H1 (cell line): ENCODE measurements around the gene VMA21. TPM values are rescaled to one million over a fixed set of nuclear protein-coding genes. Genes with fewer than 3 reads are reported as not detected.

ENCODE experiments used
- CTCF ChIA-PET: fragments of 300-600 bp; sonication (Branson Sonifier 250); formaldehyde crosslinking; loops from one replicate; lab custom pipeline; 2021; ENCODE audit not compliant: partially characterized antibody; lab: Charles Lee
- POLR2A ChIA-PET: fragments of 300-600 bp; sonication (Branson Sonifier 250); formaldehyde crosslinking; loops from one replicate; lab custom pipeline; 2021; ENCODE audit warnings: inconsistent platforms; ENCODE audit not compliant: partially characterized antibody; lab: Charles Lee
- DNase-seq, 2 experiments: peaks; one replicate each; pipeline versions ENCODE4 v3.0.0 to v3.0.0-alpha.2; 2010 to 2022; ENCODE audit warnings: low spot score in 2 of 2, low read depth in 1 of 2, mixed read lengths in 1 of 2
- FAIRE-seq: peaks from 2 replicates; lab custom pipeline; 2011; peaks lifted over from hg19 to GRCh38; lab: Jason Lieb, UNC
- H2AFZ ChIP-seq: 2 replicates; pipeline ENCODE4 v1.8.1; 2012; ENCODE audit warnings: low read length, inconsistent platforms
- H2AK5ac ChIP-seq: 2 replicates; pipeline ENCODE4 v1.6.1; 2013; ENCODE audit warnings: low read depth, low read length
- H2BK120ac ChIP-seq: replicated peaks from 2 replicates; pipeline ENCODE3; 2013; ENCODE audit warnings: low read depth, low read length, inconsistent platforms
- H2BK12ac ChIP-seq: 2 replicates; pipeline ENCODE4 v1.6.1; 2013; ENCODE audit warnings: low read depth, low read length
- H2BK15ac ChIP-seq: 2 replicates; pipeline ENCODE4 v1.6.1; 2013; ENCODE audit warnings: low read length
- H2BK20ac ChIP-seq: 2 replicates; pipeline ENCODE4 v1.6.1; 2013; ENCODE audit warnings: low read length
- H2BK5ac ChIP-seq: 2 replicates; pipeline ENCODE4 v1.6.1; 2013; ENCODE audit warnings: low read depth, low read length
- H3K14ac ChIP-seq: 2 replicates; pipeline ENCODE4 v1.6.1; 2013; ENCODE audit warnings: inconsistent platforms; ENCODE audit not compliant: insufficient read length
- H3K18ac ChIP-seq: 2 replicates; pipeline ENCODE4 v1.6.1; 2013; ENCODE audit warnings: low read length; ENCODE audit errors: extremely low read depth
- H3K23ac ChIP-seq: 2 replicates; pipeline ENCODE4 v1.6.1; 2013; ENCODE audit warnings: inconsistent platforms; ENCODE audit not compliant: insufficient read length
- H3K23me2 ChIP-seq: 2 replicates; pipeline ENCODE4 v1.6.1; 2013; ENCODE audit warnings: low read depth, low read length
- H3K27ac ChIP-seq: 2 replicates; pipeline ENCODE4 v1.6.1; 2011; ENCODE audit warnings: low read depth, low read length, inconsistent platforms
- H3K27me3 ChIP-seq, 4 experiments: replicated peaks in 1 of 4; 1 replicate in 1 of 4; 2 replicates in 3 of 4; pipeline versions ENCODE4 v1.6.1 to v1.8.1; 2011 to 2013; ENCODE audit warnings: low read length in 3 of 4, mild to moderate bottlenecking in 3 of 4, inconsistent platforms in 2 of 4, mixed read lengths in 2 of 4, moderate library complexity in 1 of 4; ENCODE audit not compliant: control insufficient read depth in 3 of 4, insufficient read depth in 3 of 4; ENCODE audit errors: extremely low read depth in 1 of 4
- H3K36me3 ChIP-seq, 4 experiments: 2 replicates each; pipeline versions ENCODE4 v1.6.1 to v1.8.1; 2011 to 2013; ENCODE audit warnings: mild to moderate bottlenecking in 4 of 4, low read length in 3 of 4, moderate library complexity in 2 of 4, control low read depth in 1 of 4, inconsistent platforms in 1 of 4; ENCODE audit not compliant: insufficient read depth in 4 of 4, control insufficient read depth in 2 of 4
- H3K4ac ChIP-seq: replicated peaks from 2 replicates; pipeline ENCODE3; 2013; ENCODE audit warnings: low read length, low read depth, mixed read lengths, inconsistent platforms; ENCODE audit not compliant: insufficient read length
- H3K4me1 ChIP-seq, 4 experiments: replicated peaks in 1 of 4; 1 replicate in 1 of 4; 2 replicates in 3 of 4; pipeline versions ENCODE4 v1.6.1 to v1.8.1; 2011 to 2013; ENCODE audit warnings: low read length in 3 of 4, inconsistent platforms in 2 of 4, mixed read lengths in 1 of 4; ENCODE audit not compliant: insufficient read depth in 4 of 4, control insufficient read depth in 3 of 4
- H3K4me2 ChIP-seq, 2 experiments: 2 replicates each; pipeline versions ENCODE4 v1.6.1 to v1.8.1; 2011 to 2013; ENCODE audit warnings: low read depth in 2 of 2, low read length in 2 of 2, control low read depth in 1 of 2, inconsistent platforms in 1 of 2, mild to moderate bottlenecking in 1 of 2; ENCODE audit not compliant: insufficient read depth in 1 of 2
- H3K4me3 ChIP-seq, 4 experiments: fragments of 200-600, 300-600 bp in 1 of 4; sonication (generic), shearing (Covaris generic), sonication (Bioruptor Twin) in 1 of 4; 2 replicates each; pipeline versions ENCODE4 v1.5.1 to v1.8.1; 2011 to 2016; ENCODE audit warnings: low read length in 4 of 4, low read depth in 3 of 4, control low read depth in 2 of 4, inconsistent platforms in 2 of 4, mild to moderate bottlenecking in 2 of 4, mixed read lengths in 1 of 4, moderate library complexity in 1 of 4; ENCODE audit not compliant: insufficient read depth in 2 of 4; ENCODE audit errors: extremely low read depth in 1 of 4
- H3K56ac ChIP-seq: replicated peaks from 2 replicates; pipeline ENCODE3; 2013; ENCODE audit warnings: low read depth, mild to moderate bottlenecking, mixed read lengths, low read length, inconsistent platforms; ENCODE audit not compliant: insufficient read length
- H3K79me1 ChIP-seq: 2 replicates; pipeline ENCODE4 v1.6.1; 2013; ENCODE audit warnings: low read depth, low read length, control low read depth
- H3K79me2 ChIP-seq, 2 experiments: 2 replicates each; pipeline versions ENCODE4 v1.6.1 to v1.8.1; 2012 to 2013; ENCODE audit warnings: low read length in 2 of 2, mild to moderate bottlenecking in 2 of 2, inconsistent platforms in 1 of 2; ENCODE audit not compliant: insufficient read depth in 2 of 2, control insufficient read depth in 1 of 2
- H3K9ac ChIP-seq, 4 experiments: replicated peaks in 1 of 4; 1 replicate in 1 of 4; 2 replicates in 3 of 4; pipeline versions ENCODE4 v1.6.1 to v1.8.1; 2011 to 2013; ENCODE audit warnings: low read depth in 3 of 4, low read length in 3 of 4, control low read depth in 2 of 4, mild to moderate bottlenecking in 2 of 4, moderate library complexity in 2 of 4, inconsistent platforms in 1 of 4; ENCODE audit errors: extremely low read depth in 1 of 4
- H3K9me3 ChIP-seq, 2 experiments: 2 replicates each; pipeline versions ENCODE4 v1.6.1 to v1.8.1; 2012 to 2013; ENCODE audit warnings: mild to moderate bottlenecking in 2 of 2, moderate library complexity in 2 of 2, control low read depth in 1 of 2, inconsistent platforms in 1 of 2, low read depth in 1 of 2, low read length in 1 of 2, mixed read lengths in 1 of 2; ENCODE audit not compliant: insufficient read depth in 2 of 2
- H4K20me1 ChIP-seq, 2 experiments: replicated peaks in 1 of 2; 2 replicates each; pipeline versions ENCODE3 to v1.8.1; 2011 to 2013; ENCODE audit warnings: inconsistent platforms in 2 of 2, low read length in 2 of 2, mild to moderate bottlenecking in 1 of 2; ENCODE audit not compliant: insufficient read depth in 2 of 2, control insufficient read depth in 1 of 2
- H4K5ac ChIP-seq: 2 replicates; pipeline ENCODE4 v1.6.1; 2013; ENCODE audit warnings: low read length, low read depth, mixed read lengths, inconsistent platforms; ENCODE audit not compliant: insufficient read length
- H4K8ac ChIP-seq: 2 replicates; pipeline ENCODE4 v1.8.0; 2013; ENCODE audit warnings: mild to moderate bottlenecking, moderate library complexity, low read length, inconsistent platforms; ENCODE audit not compliant: insufficient read depth; ENCODE audit errors: extremely low read depth
- H4K91ac ChIP-seq: replicated peaks from 2 replicates; pipeline ENCODE3; 2013; ENCODE audit warnings: low read length, mixed read lengths, inconsistent platforms; ENCODE audit not compliant: insufficient read length
- ATF2 ChIP-seq: IDR thresholded peaks from 2 replicates; pipeline ENCODE4 v1.6.1; 2012; ENCODE audit warnings: low read length, inconsistent platforms
- CBX5 ChIP-seq: fragments of 300-800, 300-1000 bp; sonication (generic); IDR thresholded peaks from 2 replicates; pipeline ENCODE4 v1.7.1; 2016; ENCODE audit warnings: antibody characterized with exemption, low read length, low read depth
- SRF ChIP-seq: IDR thresholded peaks from 2 replicates; pipeline ENCODE4 v1.6.1; 2011; ENCODE audit warnings: mild to moderate bottlenecking, low read depth, low read length, moderate library complexity
- WGBS, 2 experiments: shearing (Covaris generic) in 1 of 2; methylation state at CpG; one replicate each; pipeline versions ENCODE4 v1.1.6 to v1.1.7; 2013 to 2015; ENCODE audit warnings: low lambda C conversion rate in 2 of 2, mixed read lengths in 2 of 2, inconsistent platforms in 1 of 2, low coverage in 1 of 2, missing lambda C conversion rate in 1 of 2; ENCODE audit not compliant: insufficient replicate concordance in 2 of 2, insufficient coverage in 1 of 2, insufficient read length in 1 of 2; ENCODE audit errors: extremely low coverage in 1 of 2, missing lambda C conversion rate in 1 of 2; 5-methylcytosine and 5-hydroxymethylcytosine counted together
- polyA plus RNA-seq, 7 experiments: library from polyadenylated mRNA; depleted of rRNA in 3 of 7; stranded (reverse) in 5 of 7; unstranded in 2 of 7; fragments of >200 nt in 5 of 7; fragments of 200-250 nt in 2 of 7; gene quantifications; 1 replicate in 5 of 7; 2 replicates in 1 of 7; 4 replicates in 1 of 7; pipeline versions ENCODE4 v1.2.1 to v1.2.3, GENCODE V29; 2011 to 2013; ENCODE audit warnings: missing spikeins in 2 of 7, mixed read lengths in 2 of 7
- total RNA-seq: library from RNA; stranded (reverse); fragmentation: NEBNext Ultra II Directional; extraction: Animal tissue kit (Norgen Biotek cat#: 25700); gene quantifications from 2 replicates; pipeline ENCODE4 v1.2.1, GENCODE V29; 2021

VMA21 gene
- total and polyA plus RNA-seq, 2 of the 8 experiments (the other 6 are each of a cell fraction or from before 2014, with no cell fraction given): 25.8 to 65.4 TPM

- CTCF ChIA-PET: no interaction called here
- H3K4me1 ChIP-seq: no peaks in the 10 kb centered on the region
- no peak overlapping the region for H3K9ac ChIP-seq
- H4K8ac ChIP-seq: no peak overlapping the region
- no peak overlapping the region for H3K27ac ChIP-seq
- no peaks in the 10 kb centered on the region for H3K36me3 ChIP-seq
- no peaks in the 10 kb centered on the region for H3K79me1 ChIP-seq
- H2AK5ac ChIP-seq: no peak overlapping the region
- no peak overlapping the region for H3K18ac ChIP-seq
- no peak overlapping the region for H2BK5ac ChIP-seq
- H3K4ac ChIP-seq: no peak overlapping the region
- no peaks in the 10 kb centered on the region for H4K20me1 ChIP-seq
- no peak overlapping the region for H3K4me2 ChIP-seq
- H4K5ac ChIP-seq: no peak overlapping the region
- no peak overlapping the region for H2BK12ac ChIP-seq
- no peaks in the 10 kb centered on the region for H3K79me2 ChIP-seq
- H2BK20ac ChIP-seq: no peak overlapping the region
- no peak for TF ChIP-seq CBX5
- no peak for TF ChIP-seq SRF
- TF ChIP-seq ATF2: no peak
- H3K23ac ChIP-seq: no peak overlapping the region
- no peaks in the 10 kb centered on the region; a peak in 1 of 4 replicates for H3K9me3 ChIP-seq
- WGBS, 2 experiments: 87% methylated on average over 3 of the region's 3 CpGs; no CpG with 5 or more reads in 1 of the 2 experiments
- H2BK15ac ChIP-seq: no peak overlapping the region
- no peak overlapping the region for H2AFZ ChIP-seq
- H3K56ac ChIP-seq: no peak overlapping the region
- POLR2A ChIA-PET: no interaction called here
- H3K27me3 ChIP-seq: no peaks in the 10 kb centered on the region
- FAIRE-seq (no peak), DNase-seq (no peak)
- no peak overlapping the region for H3K4me3 ChIP-seq
- no peaks in the 10 kb centered on the region for H3K23me2 ChIP-seq
- H3K14ac ChIP-seq: no peak overlapping the region
- H4K91ac ChIP-seq: no peak overlapping the region
- H2BK120ac ChIP-seq: no peak overlapping the region
These were observed 10.1 kb upstream of the VMA21 start for GRCh38 chrX:151386838-151387459.
